Loucy (cell line): ENCODE data around the gene UBE4B.

Experiments used
- CTCF ChIP-seq: fragments of 200-600 bp; sonication (generic); conservative IDR thresholded peaks from 2 replicates; pipeline ENCODE4 v1.5.1; 2014; ENCODE audit warnings: mild to moderate bottlenecking, antibody characterized with exemption, low read length
- EZH2phosphoT487 ChIP-seq: fragments of 200-600 bp; IDR thresholded peaks from 2 replicates; pipeline ENCODE4 v1.6.1; 2018; ENCODE audit warnings: antibody characterized with exemption, mild to moderate bottlenecking, moderate library complexity, borderline replicate concordance

DNA sequence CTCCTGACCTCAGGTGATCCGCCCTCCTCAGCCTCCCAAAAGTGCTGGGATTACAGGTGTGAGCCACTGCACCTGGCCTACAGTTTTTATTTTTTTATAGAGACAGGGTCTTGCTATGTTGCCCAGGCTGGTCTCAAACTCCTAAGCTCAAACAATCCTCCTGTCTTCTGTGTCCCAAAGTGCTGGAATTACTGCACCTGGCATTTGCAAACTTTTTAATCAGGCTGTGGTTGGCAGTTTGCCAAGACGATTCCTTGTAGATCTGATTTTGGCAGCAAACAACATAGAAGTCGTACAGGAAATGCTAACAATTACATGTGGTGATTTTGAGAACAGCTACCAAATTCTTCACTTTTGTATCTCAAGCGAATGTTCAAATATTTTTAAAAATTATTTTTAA is 25.6 kb upstream of the UBE4B start:
- TF ChIP-seq CTCF (no peak), EZH2phosphoT487 (no peak)
